IgD-negative memory B cell (primary cell): ENCODE measurements around the gene STH. TPM values are rescaled to one million over a fixed set of nuclear protein-coding genes. Genes with fewer than 3 reads are reported as not detected.

ENCODE experiments used
- H3K27ac Mint-ChIP-seq, 3 donors: one replicate each; pipeline ENCODE4 v1.8.0; 2020 to 2022; ENCODE audit warnings: mild to moderate bottlenecking in 3 of 3, mixed read lengths in 3 of 3, moderate library complexity in 1 of 3
- H3K27me3 Mint-ChIP-seq: one replicate; pipeline ENCODE4 v1.8.0; 2021; ENCODE audit warnings: mixed read lengths
- H3K36me3 Mint-ChIP-seq: one replicate; pipeline ENCODE4 v1.8.0; 2020; ENCODE audit warnings: mild to moderate bottlenecking, mixed read lengths
- H3K4me1 Mint-ChIP-seq, 3 donors: one replicate each; pipeline ENCODE4 v1.8.0; 2020 to 2022; ENCODE audit warnings: mixed read lengths in 3 of 3, mild to moderate bottlenecking in 1 of 3
- H3K4me3 Mint-ChIP-seq, 4 donors: one replicate each; pipeline ENCODE4 v1.8.0; 2020 to 2022; ENCODE audit warnings: mild to moderate bottlenecking in 4 of 4, mixed read lengths in 4 of 4, moderate library complexity in 3 of 4
- H3K9me3 Mint-ChIP-seq, 3 donors: one replicate each; pipeline ENCODE4 v1.8.0; 2020 to 2021; ENCODE audit warnings: mixed read lengths in 3 of 3, mild to moderate bottlenecking in 1 of 3
- polyA plus RNA-seq: library from polyadenylated mRNA; unstranded; fragments of 300-500 nt; fragmentation: Illumina TruSeq; gene quantifications from one replicate; pipeline ENCODE4 v1.2.3, GENCODE V29; 2021

STH gene
- polyA plus RNA-seq, 1 donor from 2014 or later, result not detected

DNA sequence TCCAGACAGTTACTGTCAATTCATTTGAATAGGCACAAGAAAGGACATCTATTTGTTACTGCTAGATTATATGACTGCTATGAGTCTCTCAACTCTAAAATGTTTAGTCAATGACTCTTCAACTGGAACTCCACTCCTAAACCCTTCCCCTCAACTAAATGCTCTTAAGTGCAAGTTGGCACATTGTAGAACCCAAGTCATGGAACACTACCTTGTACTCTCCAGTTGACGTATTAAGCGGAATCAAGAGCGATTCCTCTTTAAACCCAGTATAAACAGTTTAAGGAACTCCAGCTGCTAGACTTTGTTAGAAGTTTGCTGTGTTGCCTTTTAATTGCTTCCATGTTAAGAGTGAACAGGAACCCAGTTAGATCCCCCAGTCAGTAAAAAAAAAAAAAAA is 44.6 kb downstream of the STH start:
- peaks cover 3% of the 10 kb centered on the region for H3K36me3 Mint-ChIP-seq
- no peaks in the 10 kb centered on the region for H3K9me3 Mint-ChIP-seq
- peaks cover 2 to 6% (median 2%) of the 10 kb centered on the region in 3 donors for H3K4me1 Mint-ChIP-seq
- no peak overlapping the region for H3K27ac Mint-ChIP-seq
- H3K4me3 Mint-ChIP-seq, result no peak overlapping the region
- H3K27me3 Mint-ChIP-seq, result no peaks in the 10 kb centered on the region

DNA sequence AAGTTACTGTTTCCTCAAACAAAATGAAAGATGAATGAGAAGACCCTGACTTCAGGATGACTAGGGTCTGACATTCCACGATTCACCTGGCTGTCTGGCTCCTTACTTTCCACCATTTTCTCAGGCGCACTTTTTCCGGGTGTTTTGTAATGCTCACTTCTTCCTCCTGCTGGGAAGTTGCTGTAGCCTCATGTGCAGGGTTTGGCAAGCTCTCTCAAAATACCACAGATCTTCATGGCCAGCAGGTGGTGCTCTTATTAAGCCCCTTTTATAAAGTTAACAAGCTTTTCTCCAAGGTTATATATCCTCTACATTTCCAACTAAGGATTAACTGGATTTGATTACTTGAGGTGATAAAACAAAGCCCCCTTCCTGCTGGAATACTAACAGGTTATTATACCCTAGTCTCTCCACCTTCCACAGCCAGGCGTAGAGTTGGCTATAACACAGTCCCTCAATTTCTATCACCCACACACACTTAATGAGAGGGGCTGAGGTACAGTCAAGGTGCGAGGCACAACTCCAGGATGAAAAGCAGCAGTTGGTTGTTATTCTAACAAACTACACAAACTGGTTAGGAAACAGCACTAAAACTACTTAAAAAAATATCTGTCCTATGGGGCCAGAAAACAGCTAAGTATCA is 45.4 kb downstream of the STH start:
- H3K27ac Mint-ChIP-seq, result peak overlapping the region in 2 of 3 donors; percentile 0
- H3K4me3 Mint-ChIP-seq, result peak overlapping the region in 1 of 4 donors; percentile 63
- H3K27me3 Mint-ChIP-seq, result no peaks in the 10 kb centered on the region
- H3K9me3 Mint-ChIP-seq, result no peaks in the 10 kb centered on the region
- H3K36me3 Mint-ChIP-seq, result peaks cover 3% of the 10 kb centered on the region
- H3K4me1 Mint-ChIP-seq, result peaks cover 2 to 6% (median 2%) of the 10 kb centered on the region in 3 donors

DNA sequence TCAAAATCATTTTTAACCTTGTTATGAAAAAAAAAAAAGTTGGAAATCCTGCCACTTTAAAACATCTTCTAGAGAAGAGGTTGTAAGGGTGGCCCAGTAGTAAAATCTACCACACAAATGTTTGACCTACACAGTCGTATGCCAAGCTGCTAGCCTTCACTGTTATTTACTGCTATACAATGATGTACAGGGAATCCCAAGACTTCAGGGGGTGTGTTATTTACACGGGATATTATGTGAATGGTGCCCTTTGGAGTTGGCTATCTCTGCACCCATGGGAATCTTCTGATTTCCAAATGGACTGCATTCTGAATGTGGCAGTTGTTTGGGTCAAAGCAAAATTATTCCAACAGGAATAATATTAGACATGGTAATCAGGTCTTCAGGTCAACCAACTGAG is 45.9 kb downstream of the STH start:
- peaks cover 2 to 6% (median 2%) of the 10 kb centered on the region in 3 donors for H3K4me1 Mint-ChIP-seq
- no peaks in the 10 kb centered on the region for H3K9me3 Mint-ChIP-seq
- peak overlapping the region in 2 of 3 donors; percentile 0 for H3K27ac Mint-ChIP-seq
- H3K4me3 Mint-ChIP-seq, result no peak overlapping the region
- peaks cover 3% of the 10 kb centered on the region for H3K36me3 Mint-ChIP-seq
- no peaks in the 10 kb centered on the region for H3K27me3 Mint-ChIP-seq

DNA sequence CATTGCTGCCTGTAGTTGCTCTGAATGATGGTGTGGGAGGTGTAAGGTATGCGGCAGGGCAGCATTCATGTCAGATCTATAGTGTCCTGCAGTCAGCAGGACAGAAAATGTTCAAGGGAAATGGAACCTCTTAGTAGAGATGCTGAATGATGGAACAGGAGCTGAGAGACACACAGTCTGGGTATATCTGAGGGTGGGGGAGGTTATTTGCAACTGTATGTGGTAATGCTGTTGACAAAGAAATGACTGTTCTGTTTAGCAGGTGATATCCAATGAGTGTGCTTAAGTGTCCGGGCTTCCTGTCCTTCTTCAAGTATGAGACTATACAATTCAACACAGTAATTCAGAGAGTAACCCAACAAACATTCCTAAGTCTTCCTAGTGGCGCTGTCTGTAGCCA is 46.6 kb downstream of the STH start:
- no peak overlapping the region for H3K4me3 Mint-ChIP-seq
- no peaks in the 10 kb centered on the region for H3K27me3 Mint-ChIP-seq
- H3K4me1 Mint-ChIP-seq, result peaks cover 1 to 2% (median 2%) of the 10 kb centered on the region in 3 donors
- H3K27ac Mint-ChIP-seq, result no peak overlapping the region
- peaks cover 2% of the 10 kb centered on the region for H3K36me3 Mint-ChIP-seq
- H3K9me3 Mint-ChIP-seq, result no peaks in the 10 kb centered on the region

DNA sequence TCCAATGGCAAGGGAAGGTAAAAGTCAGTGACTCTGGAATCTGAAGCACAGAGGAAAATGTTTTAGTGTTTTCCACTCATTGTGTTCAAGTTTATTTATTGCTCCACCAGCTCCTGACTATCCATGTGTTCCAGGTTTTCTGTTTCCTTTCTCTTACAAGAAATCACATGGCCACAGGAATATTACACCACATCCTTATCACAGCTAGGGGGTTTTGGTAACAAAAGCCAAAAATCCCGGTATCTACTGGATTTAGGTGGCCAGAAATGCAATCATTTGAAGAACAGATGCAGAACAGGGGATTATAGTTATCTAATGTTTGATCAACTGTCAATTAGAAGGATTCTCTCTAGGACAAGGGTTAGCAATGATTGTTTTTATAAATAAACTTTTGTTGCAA is 47.9 kb downstream of the STH start:
- Mint-ChIP-seq H3K4me1 (peaks cover 2 to 5% (median 3%) of the 10 kb centered on the region in 3 donors), H3K36me3 (peaks cover 2% of the 10 kb centered on the region), H3K4me3 (no peak overlapping the region), H3K27me3 (no peaks in the 10 kb centered on the region), H3K9me3 (no peaks in the 10 kb centered on the region), H3K27ac (peak overlapping the region in 1 of 3 donors; percentile 39)

DNA sequence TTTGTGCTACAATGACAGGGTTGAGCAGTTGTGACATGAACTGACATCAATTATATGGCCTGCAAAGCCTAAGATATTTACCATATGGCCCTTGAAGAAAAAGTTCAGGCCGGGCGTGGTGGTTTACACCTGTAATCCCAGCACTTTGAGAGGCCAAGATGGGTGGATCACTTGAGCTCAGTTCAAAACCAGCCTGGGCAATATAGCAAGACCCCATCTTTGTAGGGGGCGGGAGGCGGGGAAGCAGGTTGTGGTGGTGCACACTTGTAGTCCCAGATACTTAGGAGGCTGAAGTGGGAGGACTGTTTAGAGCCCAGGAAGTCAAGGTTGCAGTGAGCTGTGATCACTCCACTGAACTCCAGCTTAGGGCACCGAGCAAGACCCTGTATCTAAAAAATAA is 48.3 kb downstream of the STH start:
- H3K27ac Mint-ChIP-seq, result no peak overlapping the region
- H3K4me3 Mint-ChIP-seq, result no peak overlapping the region
- H3K27me3 Mint-ChIP-seq, result no peaks in the 10 kb centered on the region
- no peaks in the 10 kb centered on the region for H3K9me3 Mint-ChIP-seq
- H3K4me1 Mint-ChIP-seq, result peaks cover 2 to 5% (median 5%) of the 10 kb centered on the region in 3 donors
- peaks cover 2% of the 10 kb centered on the region for H3K36me3 Mint-ChIP-seq

DNA sequence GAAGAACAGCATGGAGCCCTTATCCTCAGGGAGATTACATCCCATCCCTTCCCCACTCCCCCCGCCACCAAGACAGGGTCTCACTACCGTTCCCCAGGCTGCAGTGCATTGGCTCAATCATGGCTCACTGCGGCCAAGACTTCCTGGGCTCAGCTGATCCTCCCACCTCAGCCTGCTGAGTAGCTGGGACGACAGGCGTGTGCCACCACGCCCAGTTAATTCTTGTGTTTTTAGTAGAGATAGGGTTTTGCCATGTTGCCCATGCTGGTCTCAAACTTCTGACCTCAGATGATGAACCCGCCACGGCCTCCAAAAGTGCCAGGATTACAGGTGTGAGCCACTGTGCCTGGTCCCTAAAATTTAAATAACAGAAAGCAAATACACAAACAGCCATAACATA is 48.8 kb downstream of the STH start:
- Mint-ChIP-seq H3K36me3 (peaks cover 2% of the 10 kb centered on the region), H3K27ac (no peak overlapping the region), H3K4me1 (peaks cover 2 to 5% (median 5%) of the 10 kb centered on the region in 3 donors), H3K27me3 (no peaks in the 10 kb centered on the region), H3K9me3 (no peaks in the 10 kb centered on the region), H3K4me3 (peak overlapping the region in 1 of 4 donors; percentile 67)

Other genes with a start within 250 kb of the STH start
- gene CRHR1, start 214.9 kb upstream of the STH start, polyA plus RNA-seq, result not detected
- gene SPPL2C, start 154.4 kb upstream of the STH start, polyA plus RNA-seq, result not detected
- not detected for gene MAPT, start 104.7 kb upstream of the STH start, polyA plus RNA-seq
- 16.4 TPM for gene KANSL1, start 194.2 kb downstream of the STH start, polyA plus RNA-seq